ENCODE data around the gene BMP7. TPM values are rescaled to one million over a fixed set of nuclear protein-coding genes. Genes with fewer than 3 reads are reported as not detected.
"Not testable (repeated sequence)": the region's sequence is repeated elsewhere in the genome, so short reads cannot be mapped to it uniquely, and the experiment has no call there.

Gene BMP7
- total RNA-seq, 2 experiments from 2014 or later: not detected

GRCh38 chr20:57280221-57280620, 13.8 kb upstream of the BMP7 start:
- ChIA-PET POLR2A (no interaction called here), CTCF (no interaction called here)
- no peak for DNase-seq
- no peak overlapping the region for H3K27ac Mint-ChIP-seq
- no peaks in the 10 kb centered on the region for H3K36me3 Mint-ChIP-seq (ENCODE audit: low read depth)
- no peaks in the 10 kb centered on the region for H3K4me1 Mint-ChIP-seq
- H3K27me3 Mint-ChIP-seq: peaks cover 23% of the 10 kb centered on the region
- H3K4me3 Mint-ChIP-seq: no peak overlapping the region
- H3K9me3 Mint-ChIP-seq: no peaks in the 10 kb centered on the region

DNA sequence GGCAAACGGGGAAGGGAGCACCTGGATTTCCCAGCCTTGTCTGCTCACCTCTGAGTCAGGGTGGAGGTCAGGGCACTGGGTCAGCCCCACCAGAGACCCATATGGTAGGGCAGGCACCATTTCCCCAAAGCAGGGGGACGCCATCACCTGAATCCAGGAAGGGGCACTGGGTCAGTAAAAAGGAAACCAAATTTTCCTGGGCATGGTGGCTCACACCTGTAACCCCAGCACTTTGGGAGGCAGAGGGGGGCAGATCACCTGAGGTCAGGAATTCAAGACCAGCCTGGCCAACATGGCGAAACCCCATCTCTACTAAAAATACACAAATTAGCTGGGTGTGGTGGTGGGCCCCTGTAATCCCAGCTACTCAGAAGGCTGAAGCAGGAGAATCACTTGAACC, 13.1 kb upstream of the BMP7 start:
- CTCF ChIA-PET: interaction anchor here (0.5 kb wide), 1 partner anchor 18 kb away, joined by 3 read pairs; no protein-coding TSS in a partner anchor
- H3K4me3 Mint-ChIP-seq; H3K4me1 Mint-ChIP-seq; H3K9me3 Mint-ChIP-seq; POLR2A ChIA-PET; H3K36me3 Mint-ChIP-seq (ENCODE audit: low read depth); H3K27ac Mint-ChIP-seq; DNase-seq: not testable (repeated sequence)
- peaks cover 23% of the 10 kb centered on the region for H3K27me3 Mint-ChIP-seq

DNA sequence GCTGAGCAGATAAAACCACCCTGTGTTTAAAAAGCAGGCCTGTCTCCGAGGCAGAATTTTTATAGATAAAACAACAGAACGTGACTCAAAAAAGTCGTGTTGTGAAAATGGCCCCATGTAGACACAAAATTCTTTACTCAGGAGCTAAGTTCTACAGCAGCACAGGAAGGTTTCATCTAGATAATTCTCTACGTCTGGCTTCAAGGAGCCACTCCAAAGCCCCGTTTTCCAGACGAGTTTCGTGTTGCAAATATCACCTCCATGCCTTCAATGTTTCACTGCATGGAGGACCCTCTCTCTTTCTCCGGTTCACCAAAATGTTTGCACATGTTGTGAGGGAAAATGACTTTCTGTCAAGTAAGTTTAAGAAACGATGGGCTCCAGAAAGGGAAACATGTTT, 12.0 kb upstream of the BMP7 start:
- CTCF ChIA-PET: no interaction called here
- Mint-ChIP-seq H3K36me3 (ENCODE audit: low read depth) (no peaks in the 10 kb centered on the region), H3K27ac (no peak overlapping the region), H3K4me1 (no peaks in the 10 kb centered on the region), H3K27me3 (peaks cover 25% of the 10 kb centered on the region), H3K4me3 (no peak overlapping the region), H3K9me3 (no peaks in the 10 kb centered on the region)
- DNase-seq: no peak
- POLR2A ChIA-PET: no interaction called here

DNA sequence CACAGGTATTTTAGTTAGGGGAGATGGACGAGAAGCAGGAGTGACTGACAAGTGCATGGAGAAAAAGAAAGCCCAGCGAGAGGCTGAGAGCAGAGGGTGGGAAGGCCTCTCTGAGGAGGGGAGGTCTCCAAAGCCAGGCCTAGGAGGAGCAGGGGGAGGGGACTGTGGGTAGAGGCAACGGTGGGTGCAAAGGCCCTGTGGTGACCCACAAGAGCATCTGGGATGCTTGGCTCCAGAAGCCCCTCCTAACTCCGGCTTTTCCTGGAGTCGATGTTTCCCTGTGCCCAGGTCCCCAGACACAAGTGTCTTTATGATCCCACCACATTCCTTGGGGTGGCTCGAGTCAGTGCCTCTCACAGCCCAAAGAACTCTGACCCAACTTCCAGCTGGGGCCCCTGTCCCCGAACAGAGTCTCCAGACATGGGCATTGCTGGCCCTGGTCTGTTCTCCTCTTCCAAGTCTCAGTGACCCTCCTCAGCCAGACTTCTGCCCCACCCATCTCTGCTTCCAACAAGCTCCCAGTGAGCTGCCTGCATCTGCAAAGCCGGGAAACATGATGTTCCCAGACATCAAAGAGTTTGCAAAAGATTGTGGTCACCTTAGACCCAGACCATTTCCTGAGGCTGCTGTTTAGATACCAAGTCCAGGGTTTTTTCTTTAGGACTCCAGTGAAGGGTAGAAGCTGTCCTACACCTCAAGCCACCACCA, 11.1 kb upstream of the BMP7 start:
- H3K27me3 Mint-ChIP-seq: peaks cover 21% of the 10 kb centered on the region
- no peaks in the 10 kb centered on the region for H3K4me1 Mint-ChIP-seq
- POLR2A ChIA-PET: no interaction called here
- no peak overlapping the region for H3K4me3 Mint-ChIP-seq
- H3K9me3 Mint-ChIP-seq: no peaks in the 10 kb centered on the region
- H3K36me3 Mint-ChIP-seq (ENCODE audit: low read depth): no peaks in the 10 kb centered on the region
- H3K27ac Mint-ChIP-seq: no peak overlapping the region
- CTCF ChIA-PET: no interaction called here
- no peak for DNase-seq

- H3K27me3 Mint-ChIP-seq: peaks cover 28% of the 10 kb centered on the region
These were observed 9.8 kb upstream of the BMP7 start for GRCh38 chr20:57276221-57276620.

GRCh38 chr20:57275813-57276212, 9.4 kb upstream of the BMP7 start:
- CTCF ChIA-PET: no interaction called here
- Mint-ChIP-seq H3K36me3 (ENCODE audit: low read depth) (no peaks in the 10 kb centered on the region), H3K27ac (no peak overlapping the region), H3K27me3 (peaks cover 31% of the 10 kb centered on the region), H3K4me1 (no peaks in the 10 kb centered on the region), H3K4me3 (no peak overlapping the region), H3K9me3 (no peaks in the 10 kb centered on the region)
- no peak for DNase-seq
- POLR2A ChIA-PET: no interaction called here

More at GRCh38 chr20:57276221-57276620, 9.8 kb upstream of the BMP7 start:
- H3K27ac Mint-ChIP-seq: no peak overlapping the region
- H3K4me1 Mint-ChIP-seq: no peaks in the 10 kb centered on the region
- no peaks in the 10 kb centered on the region for H3K36me3 Mint-ChIP-seq (ENCODE audit: low read depth)
- ChIA-PET CTCF (no interaction called here), POLR2A (no interaction called here)
- DNase-seq: no peak
- H3K9me3 Mint-ChIP-seq: no peaks in the 10 kb centered on the region
- H3K4me3 Mint-ChIP-seq: no peak overlapping the region

DNA sequence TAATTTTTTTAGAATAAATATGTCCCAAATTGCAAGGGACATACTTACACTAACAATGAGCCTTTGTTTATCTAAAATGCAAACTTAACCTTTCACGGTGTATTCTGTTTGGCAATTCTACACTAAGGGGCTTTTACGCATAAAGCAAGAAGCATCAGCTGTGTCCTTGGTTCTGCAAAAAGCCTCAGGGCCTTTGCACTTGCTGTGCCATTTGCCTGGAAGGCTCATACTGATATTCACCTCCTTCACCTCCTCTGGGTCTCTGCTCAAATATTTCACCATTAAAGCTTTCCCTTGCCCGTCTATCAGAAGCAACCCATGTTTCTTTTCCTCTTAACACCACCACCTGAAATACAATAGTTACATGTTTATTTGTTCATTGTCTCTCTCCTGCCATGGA, 8.9 kb upstream of the BMP7 start:
- Mint-ChIP-seq H3K4me1 (no peaks in the 10 kb centered on the region), H3K27ac (no peak overlapping the region), H3K27me3 (peaks cover 32% of the 10 kb centered on the region), H3K4me3 (no peak overlapping the region), H3K36me3 (ENCODE audit: low read depth) (no peaks in the 10 kb centered on the region), H3K9me3 (no peaks in the 10 kb centered on the region)
- ChIA-PET CTCF (no interaction called here), POLR2A (no interaction called here)
- DNase-seq: no peak

- Mint-ChIP-seq H3K4me1 (no peaks in the 10 kb centered on the region), H3K27ac (no peak overlapping the region), H3K9me3 (no peaks in the 10 kb centered on the region), H3K36me3 (ENCODE audit: low read depth) (no peaks in the 10 kb centered on the region), H3K4me3 (no peak overlapping the region), H3K27me3 (peaks cover 36% of the 10 kb centered on the region)
- DNase-seq: no peak
- ChIA-PET CTCF (no interaction called here), POLR2A (no interaction called here)
These were observed 8.4 kb upstream of the BMP7 start for GRCh38 chr20:57274846-57275245.

GRCh38 chr20:57274299-57274698, 7.9 kb upstream of the BMP7 start:
- no peak for DNase-seq
- Mint-ChIP-seq H3K27me3 (peaks cover 40% of the 10 kb centered on the region), H3K9me3 (no peaks in the 10 kb centered on the region), H3K36me3 (ENCODE audit: low read depth) (no peaks in the 10 kb centered on the region), H3K4me1 (no peaks in the 10 kb centered on the region), H3K27ac (no peak overlapping the region), H3K4me3 (no peak overlapping the region)
- ChIA-PET CTCF (no interaction called here), POLR2A (no interaction called here)

GRCh38 chr20:57272883-57273535, 6.6 kb upstream of the BMP7 start:
- ChIA-PET CTCF (no interaction called here), POLR2A (no interaction called here)
- Mint-ChIP-seq H3K36me3 (ENCODE audit: low read depth) (no peaks in the 10 kb centered on the region), H3K27me3 (peaks cover 52% of the 10 kb centered on the region), H3K9me3 (no peaks in the 10 kb centered on the region), H3K4me1 (no peaks in the 10 kb centered on the region), H3K27ac (no peak overlapping the region), H3K4me3 (no peak overlapping the region)
- no peak for DNase-seq

GRCh38 chr20:57270204-57270984, 4.0 kb upstream of the BMP7 start:
- Mint-ChIP-seq H3K36me3 (ENCODE audit: low read depth) (no peaks in the 10 kb centered on the region), H3K27ac (no peak overlapping the region), H3K4me3 (no peak overlapping the region), H3K27me3 (peaks cover 66% of the 10 kb centered on the region), H3K4me1 (peaks cover 3% of the 10 kb centered on the region), H3K9me3 (no peaks in the 10 kb centered on the region)
- POLR2A ChIA-PET: no interaction called here
- CTCF ChIA-PET: interaction anchor here (1.0 kb wide), 1 partner anchor 52 kb away, joined by 5 read pairs; no protein-coding TSS in a partner anchor
- no peak for DNase-seq

DNA sequence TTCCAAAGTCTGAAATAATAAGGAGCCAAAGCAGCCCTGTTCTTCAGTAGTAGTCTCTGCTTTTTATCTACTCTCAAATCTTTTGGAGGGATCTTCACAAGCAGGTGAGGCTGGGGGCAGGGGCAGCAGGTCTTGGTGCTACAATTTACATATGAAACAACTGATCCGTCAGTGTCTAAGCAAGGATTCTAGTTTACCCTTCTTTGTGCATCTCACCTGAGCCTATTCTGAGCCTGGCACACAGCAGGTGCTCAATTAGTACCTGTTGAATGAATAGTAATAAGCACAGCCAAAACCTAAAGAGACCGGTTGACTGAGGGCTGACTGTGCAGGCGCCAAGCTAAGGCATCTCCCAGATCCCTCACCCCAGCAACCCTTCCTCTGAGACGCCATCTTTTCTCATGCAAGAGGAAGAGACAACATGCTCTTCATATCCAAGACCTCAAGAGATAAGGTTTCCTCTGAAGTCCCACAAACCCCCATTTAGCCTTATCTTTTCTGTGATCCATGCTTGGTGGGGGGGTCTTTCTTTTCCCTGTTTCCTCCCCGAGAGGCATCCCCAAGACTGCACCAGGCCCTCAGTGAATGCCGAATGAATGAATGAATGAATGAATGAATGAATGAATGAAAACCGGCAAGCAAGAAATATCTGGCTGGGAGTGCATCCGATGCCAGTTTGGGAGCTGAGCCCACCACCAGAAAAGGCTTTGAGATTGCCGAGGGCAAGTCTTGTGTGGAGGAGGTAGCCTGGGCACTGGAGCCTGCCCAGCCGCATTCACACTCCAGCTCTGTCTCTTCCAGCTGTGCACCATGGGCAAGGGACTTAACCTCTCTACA, 2.9 kb upstream of the BMP7 start:
- H3K4me3 Mint-ChIP-seq: no peak overlapping the region
- no peaks in the 10 kb centered on the region for H3K36me3 Mint-ChIP-seq (ENCODE audit: low read depth)
- H3K4me1 Mint-ChIP-seq: peaks cover 3% of the 10 kb centered on the region
- ChIA-PET CTCF (interaction anchor here (1.0 kb wide), 1 partner anchor 53 kb away, joined by 5 read pairs; no protein-coding TSS in a partner anchor), POLR2A (no interaction called here)
- H3K9me3 Mint-ChIP-seq: no peaks in the 10 kb centered on the region
- H3K27ac Mint-ChIP-seq: no peak overlapping the region
- DNase-seq: no peak
- peaks cover 73% of the 10 kb centered on the region for H3K27me3 Mint-ChIP-seq
